Testis (tissue), 3 donors: ENCODE results near the gene LRRC1. TPM values are rescaled to one million over a fixed set of nuclear protein-coding genes. Genes with fewer than 3 reads are reported as not detected.

Source experiments
- DNase-seq: peaks from one replicate; pipeline ENCODE4 v3.0.0-alpha.2; 2019
- H3K27ac ChIP-seq, 2 donors: fragments of 200-600 bp; sonication (generic); one replicate each; pipeline ENCODE4 v1.5.1; 2019
- H3K27me3 ChIP-seq: fragments of 200-600 bp; sonication (generic); one replicate; pipeline ENCODE4 v1.5.1; 2019
- H3K36me3 ChIP-seq: fragments of 200-600 bp; sonication (generic); one replicate; pipeline ENCODE4 v1.5.1; 2017; ENCODE audit warnings: low read depth; ENCODE audit errors: missing control alignments
- H3K4me1 ChIP-seq: fragments of 200-600 bp; sonication (generic); one replicate; pipeline ENCODE4 v1.5.1; 2019
- H3K4me3 ChIP-seq, 2 donors: fragments of 200-600 bp; sonication (generic); one replicate each; pipeline ENCODE4 v1.5.1; 2017 to 2019
- H3K9me3 ChIP-seq: fragments of 200-600 bp; sonication (generic); one replicate; pipeline ENCODE4 v1.5.1; 2017
- CTCF ChIP-seq, 3 experiments: fragments of 450-650 bp in 2 of 3; fragments of 200-600 bp in 1 of 3; sonication (generic) in 1 of 3; IDR thresholded peaks; one replicate each; pipeline ENCODE4 v1.5.1; 2016 to 2019; ENCODE audit warnings: antibody characterized with exemption in 3 of 3, mild to moderate bottlenecking in 2 of 3, moderate library complexity in 1 of 3
- POLR2A ChIP-seq: fragments of 450-650 bp; IDR thresholded peaks from one replicate; pipeline ENCODE4 v1.6.1; 2017; ENCODE audit warnings: antibody characterized with exemption, mild to moderate bottlenecking, moderate library complexity
- WGBS, 2 donors: methylation state at CpG; one replicate each; pipeline ENCODE4 v1.1.5; 2018; 5-methylcytosine and 5-hydroxymethylcytosine counted together
- intact Hi-C: fragments of 100-400 bp; cut with DNase I; formaldehyde crosslinking; loops from one replicate; pipeline ENCODE4 v1.15.1; 2023; ENCODE audit warnings: low total_unique reads
- polyA plus RNA-seq: library from polyadenylated mRNA; stranded (reverse); fragments of 350-450 nt; fragmentation: Illumina TruSeq; extraction: RNeasy Lipid Tissue Mini Kit (QIAGEN cat#74804); gene quantifications from one replicate; pipeline ENCODE4 v1.2.3, GENCODE V29; 2014; ENCODE audit warnings: low read depth, low replicate concordance; ENCODE audit not compliant: insufficient read depth
- total RNA-seq, 2 donors: library from RNA; depleted of rRNA; stranded (reverse); fragments of >200 nt; gene quantifications; one replicate each; pipeline ENCODE4 v1.2.3, GENCODE V29; 2016

LRRC1 gene
- total and polyA plus RNA-seq, 3 donors from 2014 or later: 29.5 to 36.5 (median 34.1) TPM

GRCh38 chr6:53786832-53787231, 8.0 kb upstream of the LRRC1 start:
- WGBS, 2 donors: 81 to 93% methylated on average over 1 of the region's 1 CpG

GRCh38 chr6:53790886-53791285, 3.9 kb upstream of the LRRC1 start:
- H3K27me3 ChIP-seq: no peaks in the 10 kb centered on the region
- DNase-seq: no peak
- H3K27ac ChIP-seq: no peak overlapping the region
- WGBS, 2 donors: 61 to 62% methylated on average over 2 of the region's 2 CpGs
- H3K36me3 ChIP-seq: no peaks in the 10 kb centered on the region
- no peaks in the 10 kb centered on the region for H3K4me1 ChIP-seq
- H3K9me3 ChIP-seq: no peaks in the 10 kb centered on the region
- H3K4me3 ChIP-seq: no peak overlapping the region
- intact Hi-C loops: loop anchor here (10.0 kb wide), 1 partner anchor 164 kb away; no protein-coding TSS in a partner anchor
- TF ChIP-seq POLR2A: no peak

More at GRCh38 chr6:53786832-53787231, 8.0 kb upstream of the LRRC1 start:
- Histone ChIP-seq H3K4me1 (no peaks in the 10 kb centered on the region), H3K4me3 (no peak overlapping the region), H3K27me3 (no peaks in the 10 kb centered on the region), H3K36me3 (no peaks in the 10 kb centered on the region), H3K27ac (no peak overlapping the region), H3K9me3 (no peaks in the 10 kb centered on the region)
- no peak for DNase-seq
- intact Hi-C loops: no loop called here
- no peak for TF ChIP-seq CTCF (IDR thresholded peaks at IDR 0.05)
- TF ChIP-seq POLR2A: no peak

GRCh38 chr6:53792016-53792415, 2.8 kb upstream of the LRRC1 start:
- Histone ChIP-seq H3K27ac (no peak overlapping the region), H3K27me3 (no peaks in the 10 kb centered on the region), H3K9me3 (no peaks in the 10 kb centered on the region), H3K4me1 (peaks cover 9% of the 10 kb centered on the region), H3K36me3 (no peaks in the 10 kb centered on the region), H3K4me3 (no peak overlapping the region)
- 63 to 75% methylated on average over 2 of the region's 2 CpGs for WGBS, 2 donors
- no peak for DNase-seq
- intact Hi-C loops: loop anchor here (10.0 kb wide), 1 partner anchor 163 kb away; no protein-coding TSS in a partner anchor
- TF ChIP-seq POLR2A (no peak), CTCF (IDR thresholded peaks at IDR 0.05) (no peak)

- no peak for TF ChIP-seq CTCF (IDR thresholded peaks at IDR 0.05)
- no peak for TF ChIP-seq POLR2A
- no peak overlapping the region for H3K27ac ChIP-seq
- H3K27me3 ChIP-seq: no peaks in the 10 kb centered on the region
- H3K4me3 ChIP-seq: peak overlapping the region in 1 of 2 donors; percentile 93
- 23 to 24% methylated on average over 3 of the region's 3 CpGs for WGBS, 2 donors
- no peaks in the 10 kb centered on the region for H3K9me3 ChIP-seq
- H3K36me3 ChIP-seq: no peaks in the 10 kb centered on the region
- no peak for DNase-seq
- intact Hi-C loops: loop anchor here (10.0 kb wide), 1 partner anchor 162 kb away; no protein-coding TSS in a partner anchor
- peaks cover 11% of the 10 kb centered on the region for H3K4me1 ChIP-seq
Measured at GRCh38 chr6:53792973-53793317, 1.9 kb upstream of the LRRC1 start.

GRCh38 chr6:53793318-53794136, 1.3 kb upstream of the LRRC1 start:
- H3K27me3 ChIP-seq: no peaks in the 10 kb centered on the region
- no peak for TF ChIP-seq POLR2A
- no peak for TF ChIP-seq CTCF (IDR thresholded peaks at IDR 0.05)
- WGBS, 2 donors: 0% methylated on average over 22 to 25 of the region's 25 CpGs
- H3K9me3 ChIP-seq: no peaks in the 10 kb centered on the region
- H3K4me1 ChIP-seq: peaks cover 11% of the 10 kb centered on the region
- H3K27ac ChIP-seq: peak overlapping the region in 1 of 2 donors; percentile 81
- H3K36me3 ChIP-seq: no peaks in the 10 kb centered on the region
- intact Hi-C loops: loop anchor here (10.0 kb wide), 1 partner anchor 161 kb away; no protein-coding TSS in a partner anchor
- peak; percentile 81 for DNase-seq
- peak overlapping the region; percentile 82 to 93 for H3K4me3 ChIP-seq
